Measurements from ENCODE around the gene HFE. TPM values are rescaled to one million over a fixed set of nuclear protein-coding genes. Genes with fewer than 3 reads are reported as not detected.
A peak's percentile ranks its signal among the peaks of the same experiment; 100 is the strongest.

HFE gene
- total and polyA plus RNA-seq, 2 of the 13 experiments (the other 11 are each of a cell fraction or from before 2014, with no cell fraction given) = 3.7 to 6.3 TPM

DNA sequence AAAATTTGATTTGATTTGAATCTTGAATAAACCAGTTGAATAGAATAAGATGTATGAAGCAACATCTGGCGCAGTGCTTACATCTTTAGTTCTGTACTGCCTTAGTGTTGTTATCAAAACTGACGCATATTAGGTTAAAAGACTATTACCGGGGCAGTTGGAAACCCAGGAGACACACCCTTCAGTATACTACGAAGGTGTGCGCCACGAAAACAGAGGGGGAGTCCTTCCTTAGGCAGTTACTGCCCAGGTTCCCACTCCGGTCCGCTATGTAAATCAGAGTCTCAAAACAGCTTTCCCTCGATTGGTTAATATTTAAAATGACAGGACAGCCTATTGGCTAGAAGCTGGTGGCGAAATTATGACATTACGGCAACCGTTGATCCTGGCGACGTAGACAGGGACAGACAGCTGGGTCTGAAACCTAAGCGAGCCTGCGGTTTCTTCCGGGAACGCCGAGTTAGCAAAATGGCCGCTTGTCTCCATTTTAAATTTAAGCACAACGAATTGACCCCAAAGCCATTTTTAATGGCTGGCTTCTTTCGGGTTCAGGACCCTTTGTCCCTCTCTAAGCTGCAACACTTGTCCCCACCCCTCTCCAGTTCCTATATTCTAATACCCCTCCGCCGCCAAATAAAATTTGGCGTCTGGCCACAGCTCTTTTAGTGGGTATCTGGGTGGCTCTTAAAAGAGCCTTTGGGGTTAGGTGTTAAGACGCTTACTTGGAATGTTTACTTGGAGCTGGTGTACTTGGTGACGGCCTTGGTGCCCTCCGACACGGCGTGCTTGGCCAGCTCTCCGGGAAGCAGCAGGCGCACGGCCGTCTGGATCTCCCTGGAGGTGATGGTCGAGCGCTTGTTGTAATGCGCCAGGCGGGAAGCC lies 35.8 kb downstream of the HFE start (continued):
- TF ChIP-seq, protein P1, sequence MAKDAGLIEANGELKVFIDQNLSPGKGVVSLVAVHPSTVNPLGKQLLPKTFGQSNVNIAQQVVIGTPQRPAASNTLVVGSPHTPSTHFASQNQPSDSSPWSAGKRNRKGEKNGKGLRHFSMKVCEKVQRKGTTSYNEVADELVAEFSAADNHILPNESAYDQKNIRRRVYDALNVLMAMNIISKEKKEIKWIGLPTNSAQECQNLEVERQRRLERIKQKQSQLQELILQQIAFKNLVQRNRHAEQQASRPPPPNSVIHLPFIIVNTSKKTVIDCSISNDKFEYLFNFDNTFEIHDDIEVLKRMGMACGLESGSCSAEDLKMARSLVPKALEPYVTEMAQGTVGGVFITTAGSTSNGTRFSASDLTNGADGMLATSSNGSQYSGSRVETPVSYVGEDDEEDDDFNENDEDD (CRISPR knock-in tag; IDR thresholded peaks at IDR 0.05; ENCODE audit: borderline replicate concordance) = peak; percentile 71; the same call in 1 of the 2 replicates
- TF ChIP-seq, protein P2, sequence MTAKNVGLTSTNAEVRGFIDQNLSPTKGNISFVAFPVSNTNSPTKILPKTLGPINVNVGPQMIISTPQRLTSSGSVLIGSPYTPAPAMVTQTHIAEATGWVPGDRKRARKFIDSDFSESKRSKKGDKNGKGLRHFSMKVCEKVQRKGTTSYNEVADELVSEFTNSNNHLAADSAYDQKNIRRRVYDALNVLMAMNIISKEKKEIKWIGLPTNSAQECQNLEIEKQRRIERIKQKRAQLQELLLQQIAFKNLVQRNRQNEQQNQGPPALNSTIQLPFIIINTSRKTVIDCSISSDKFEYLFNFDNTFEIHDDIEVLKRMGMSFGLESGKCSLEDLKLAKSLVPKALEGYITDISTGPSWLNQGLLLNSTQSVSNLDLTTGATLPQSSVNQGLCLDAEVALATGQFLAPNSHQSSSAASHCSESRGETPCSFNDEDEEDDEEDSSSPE (CRISPR knock-in tag; IDR thresholded peaks at IDR 0.05) = peak; percentile 75
- TF ChIP-seq MTF1 (CRISPR knock-in tag; IDR thresholded peaks at IDR 0.05) = peak; percentile 60; the same call in 1 of the 2 replicates
- TF ChIP-seq REPIN1 (CRISPR knock-in tag; IDR thresholded peaks at IDR 0.05; ENCODE audit: borderline replicate concordance, low read depth) = peak; percentile 20; the same call in 1 of the 2 replicates
- TF ChIP-seq CBX1 (IDR thresholded peaks at IDR 0.05; ENCODE audit: low read depth) = peak; percentile 66
- TF ChIP-seq, protein P3, sequence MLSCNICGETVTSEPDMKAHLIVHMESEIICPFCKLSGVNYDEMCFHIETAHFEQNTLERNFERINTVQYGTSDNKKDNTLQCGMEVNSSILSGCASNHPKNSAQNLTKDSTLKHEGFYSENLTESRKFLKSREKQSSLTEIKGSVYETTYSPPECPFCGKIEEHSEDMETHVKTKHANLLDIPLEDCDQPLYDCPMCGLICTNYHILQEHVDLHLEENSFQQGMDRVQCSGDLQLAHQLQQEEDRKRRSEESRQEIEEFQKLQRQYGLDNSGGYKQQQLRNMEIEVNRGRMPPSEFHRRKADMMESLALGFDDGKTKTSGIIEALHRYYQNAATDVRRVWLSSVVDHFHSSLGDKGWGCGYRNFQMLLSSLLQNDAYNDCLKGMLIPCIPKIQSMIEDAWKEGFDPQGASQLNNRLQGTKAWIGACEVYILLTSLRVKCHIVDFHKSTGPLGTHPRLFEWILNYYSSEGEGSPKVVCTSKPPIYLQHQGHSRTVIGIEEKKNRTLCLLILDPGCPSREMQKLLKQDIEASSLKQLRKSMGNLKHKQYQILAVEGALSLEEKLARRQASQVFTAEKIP (CRISPR knock-in tag; IDR thresholded peaks at IDR 0.05; ENCODE audit: borderline replicate concordance) = no peak
- TF ChIP-seq, protein P4, sequence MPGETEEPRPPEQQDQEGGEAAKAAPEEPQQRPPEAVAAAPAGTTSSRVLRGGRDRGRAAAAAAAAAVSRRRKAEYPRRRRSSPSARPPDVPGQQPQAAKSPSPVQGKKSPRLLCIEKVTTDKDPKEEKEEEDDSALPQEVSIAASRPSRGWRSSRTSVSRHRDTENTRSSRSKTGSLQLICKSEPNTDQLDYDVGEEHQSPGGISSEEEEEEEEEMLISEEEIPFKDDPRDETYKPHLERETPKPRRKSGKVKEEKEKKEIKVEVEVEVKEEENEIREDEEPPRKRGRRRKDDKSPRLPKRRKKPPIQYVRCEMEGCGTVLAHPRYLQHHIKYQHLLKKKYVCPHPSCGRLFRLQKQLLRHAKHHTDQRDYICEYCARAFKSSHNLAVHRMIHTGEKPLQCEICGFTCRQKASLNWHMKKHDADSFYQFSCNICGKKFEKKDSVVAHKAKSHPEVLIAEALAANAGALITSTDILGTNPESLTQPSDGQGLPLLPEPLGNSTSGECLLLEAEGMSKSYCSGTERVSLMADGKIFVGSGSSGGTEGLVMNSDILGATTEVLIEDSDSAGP (CRISPR knock-in tag; IDR thresholded peaks at IDR 0.05; ENCODE audit: borderline replicate concordance) = no peak; the same call in 1 of the 2 replicates
- no peak for TF ChIP-seq CENPX (CRISPR knock-in tag; IDR thresholded peaks at IDR 0.05)
- peak; percentile 59; the same call in 1 of the 2 replicates for TF ChIP-seq NFKB2 (CRISPR knock-in tag; IDR thresholded peaks at IDR 0.05; ENCODE audit: borderline replicate concordance)
- TF ChIP-seq ZKSCAN8 (CRISPR knock-in tag; IDR thresholded peaks at IDR 0.05; ENCODE audit: borderline replicate concordance) = peak; percentile 92; the same call in 1 of the 2 replicates
- peak; percentile 81 for TF ChIP-seq ATF7-NPFF (CRISPR knock-in tag; IDR thresholded peaks at IDR 0.05; ENCODE audit: low read depth)
- 0 out of 2 replicates have a peak, but pooled peaks have one; percentile 19 for TF ChIP-seq MAFG (CRISPR knock-in tag; IDR thresholded peaks at IDR 0.05)
- TF ChIP-seq, protein P5, sequence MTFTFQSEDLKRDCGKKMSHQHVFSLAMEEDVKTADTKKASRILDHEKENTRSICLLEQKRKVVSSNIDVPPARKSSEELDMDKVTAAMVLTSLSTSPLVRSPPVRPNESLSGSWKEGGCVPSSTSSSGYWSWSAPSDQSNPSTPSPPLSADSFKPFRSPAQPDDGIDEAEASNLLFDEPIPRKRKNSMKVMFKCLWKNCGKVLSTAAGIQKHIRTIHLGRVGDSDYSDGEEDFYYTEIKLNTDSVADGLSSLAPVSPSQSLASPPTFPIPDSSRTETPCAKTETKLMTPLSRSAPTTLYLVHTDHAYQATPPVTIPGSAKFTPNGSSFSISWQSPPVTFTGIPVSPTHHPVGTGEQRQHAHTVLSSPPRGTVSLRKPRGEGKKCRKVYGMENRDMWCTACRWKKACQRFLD (CRISPR knock-in tag; IDR thresholded peaks at IDR 0.05; ENCODE audit: borderline replicate concordance) = no peak
- no peak for TF ChIP-seq TMF1 (CRISPR knock-in tag; IDR thresholded peaks at IDR 0.05; ENCODE audit: low read depth)
- peak; percentile 92; the same call in 1 of the 2 replicates for TF ChIP-seq EHMT2 (IDR thresholded peaks at IDR 0.05; ENCODE audit: borderline replicate concordance, low read depth, low read length)
- TF ChIP-seq, protein P6, sequence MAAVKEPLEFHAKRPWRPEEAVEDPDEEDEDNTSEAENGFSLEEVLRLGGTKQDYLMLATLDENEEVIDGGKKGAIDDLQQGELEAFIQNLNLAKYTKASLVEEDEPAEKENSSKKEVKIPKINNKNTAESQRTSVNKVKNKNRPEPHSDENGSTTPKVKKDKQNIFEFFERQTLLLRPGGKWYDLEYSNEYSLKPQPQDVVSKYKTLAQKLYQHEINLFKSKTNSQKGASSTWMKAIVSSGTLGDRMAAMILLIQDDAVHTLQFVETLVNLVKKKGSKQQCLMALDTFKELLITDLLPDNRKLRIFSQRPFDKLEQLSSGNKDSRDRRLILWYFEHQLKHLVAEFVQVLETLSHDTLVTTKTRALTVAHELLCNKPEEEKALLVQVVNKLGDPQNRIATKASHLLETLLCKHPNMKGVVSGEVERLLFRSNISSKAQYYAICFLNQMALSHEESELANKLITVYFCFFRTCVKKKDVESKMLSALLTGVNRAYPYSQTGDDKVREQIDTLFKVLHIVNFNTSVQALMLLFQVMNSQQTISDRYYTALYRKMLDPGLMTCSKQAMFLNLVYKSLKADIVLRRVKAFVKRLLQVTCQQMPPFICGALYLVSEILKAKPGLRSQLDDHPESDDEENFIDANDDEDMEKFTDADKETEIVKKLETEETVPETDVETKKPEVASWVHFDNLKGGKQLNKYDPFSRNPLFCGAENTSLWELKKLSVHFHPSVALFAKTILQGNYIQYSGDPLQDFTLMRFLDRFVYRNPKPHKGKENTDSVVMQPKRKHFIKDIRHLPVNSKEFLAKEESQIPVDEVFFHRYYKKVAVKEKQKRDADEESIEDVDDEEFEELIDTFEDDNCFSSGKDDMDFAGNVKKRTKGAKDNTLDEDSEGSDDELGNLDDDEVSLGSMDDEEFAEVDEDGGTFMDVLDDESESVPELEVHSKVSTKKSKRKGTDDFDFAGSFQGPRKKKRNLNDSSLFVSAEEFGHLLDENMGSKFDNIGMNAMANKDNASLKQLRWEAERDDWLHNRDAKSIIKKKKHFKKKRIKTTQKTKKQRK (IDR thresholded peaks at IDR 0.05; ENCODE audit: low read length) = no peak
